HepG2 (cell line): Measurements from ENCODE around the gene RASA3. TPM values are rescaled to one million over a fixed set of nuclear protein-coding genes. Genes with fewer than 3 reads are reported as not detected.
A peak's percentile ranks its signal among the peaks of the same experiment; 100 is the strongest.

Source experiments
- ATAC-seq: fragments of 200-7000 bp; cut with Tn5 transposase; 3 replicates; pipeline ENCODE4 v1.9.1; 2020; ENCODE audit warnings: mild to moderate bottlenecking, moderate library complexity
- BruUV-seq: library from RNA; stranded (reverse); fragments of 400-500 nt; replicated peaks from 2 replicates; lab custom pipeline; 2021; lab: Mats Ljungman, UMichigan
- CTCF ChIA-PET: fragments of 300-600 bp; formaldehyde crosslinking; extraction: SDS; loops from one replicate; lab custom pipeline; 2021; ENCODE audit warnings: low total read pairs, inconsistent platforms, low intra/inter-chr PET ratio; lab: Yijun Ruan, JAX
- POLR2A ChIA-PET: fragments of 350-600 bp; sonication (Branson Sonifier 250); formaldehyde crosslinking; loops from one replicate; lab custom pipeline; 2020; ENCODE audit warnings: antibody characterized with exemption, inconsistent platforms; lab: Yijun Ruan, JAX
- DNase-seq: peaks from one replicate; pipeline ENCODE4 v3.0.0-alpha.2; 2015; ENCODE audit warnings: low spot score
- FAIRE-seq: peaks from 3 replicates; lab custom pipeline; 2011; peaks lifted over from hg19 to GRCh38; lab: Jason Lieb, UNC
- H2AFZ ChIP-seq: one replicate; pipeline ENCODE4 v1.6.1; 2011; ENCODE audit warnings: low read length, inconsistent platforms
- H3K27ac ChIP-seq: fragments of 300-600 bp; 3 replicates; pipeline ENCODE4 v1.8.0; 2011; ENCODE audit warnings: mixed run types, mild to moderate bottlenecking, mixed read lengths, low read length, inconsistent platforms; ENCODE audit not compliant: insufficient read depth; ENCODE audit errors: extremely low read length
- H3K27me3 ChIP-seq, 2 experiments: fragments of 200-600 bp in 1 of 2; 2 replicates in 1 of 2; 3 replicates in 1 of 2; pipeline versions ENCODE4 v1.6.0 to v1.8.0; 2011; ENCODE audit warnings: low read length in 2 of 2, mild to moderate bottlenecking in 2 of 2, moderate library complexity in 2 of 2, inconsistent platforms in 1 of 2; ENCODE audit not compliant: insufficient read depth in 2 of 2, control insufficient read depth in 1 of 2
- H3K36me3 ChIP-seq, 2 experiments: fragments of 200-600 bp in 1 of 2; replicated peaks in 1 of 2; 2 replicates in 1 of 2; 3 replicates in 1 of 2; pipeline versions ENCODE4 v1.5.1 to v1.8.0; 2011; ENCODE audit warnings: low read length in 2 of 2, inconsistent platforms in 1 of 2; ENCODE audit not compliant: insufficient read depth in 2 of 2, control insufficient read depth in 1 of 2
- H3K4me1 ChIP-seq: 2 replicates; pipeline ENCODE4 v1.5.1; 2012; ENCODE audit warnings: low read length, inconsistent platforms; ENCODE audit not compliant: insufficient read depth
- H3K4me2 ChIP-seq: 2 replicates; pipeline ENCODE4 v1.6.0; 2011; ENCODE audit warnings: low read depth, low read length, inconsistent platforms
- H3K4me3 ChIP-seq, 3 experiments: fragments of 200-600 bp in 1 of 3; sonication (generic), shearing (Covaris generic) in 1 of 3; replicated peaks in 1 of 3; 2 replicates each; pipeline ENCODE4 v1.5.1; 2011 to 2016; ENCODE audit warnings: low read length in 3 of 3, inconsistent platforms in 2 of 3, low read depth in 2 of 3, mild to moderate bottlenecking in 2 of 3, control low read depth in 1 of 3, mixed read lengths in 1 of 3; ENCODE audit not compliant: insufficient read depth in 1 of 3
- H3K79me2 ChIP-seq: one replicate; pipeline ENCODE4 v1.6.1; 2011; ENCODE audit warnings: low read length, inconsistent platforms; ENCODE audit not compliant: insufficient read depth
- H3K9ac ChIP-seq: 2 replicates; pipeline ENCODE4 v1.6.0; 2011; ENCODE audit warnings: mild to moderate bottlenecking, low read depth, low read length, inconsistent platforms; ENCODE audit not compliant: insufficient read depth
- H3K9me3 ChIP-seq: 2 replicates; pipeline ENCODE4 v1.5.1; 2012; ENCODE audit warnings: mild to moderate bottlenecking, low read length
- H4K20me1 ChIP-seq: 2 replicates; pipeline ENCODE4 v1.6.0; 2011; ENCODE audit warnings: inconsistent platforms, mild to moderate bottlenecking, low read length, moderate library complexity; ENCODE audit not compliant: insufficient read depth
- BHLHE40 ChIP-seq: IDR thresholded peaks from 2 replicates; pipeline ENCODE4 v1.6.1; 2011; ENCODE audit warnings: low read length, improper control_type of control experiment
- CEBPB ChIP-seq: IDR thresholded peaks from 2 replicates; pipeline ENCODE4 v1.6.1; 2011; ENCODE audit warnings: low read depth, low read length, improper control_type of control experiment, borderline replicate concordance
- CREB1 ChIP-seq, 2 experiments: fragments of 450-650 bp in 1 of 2; IDR thresholded peaks; 2 replicates each; pipeline ENCODE4 v1.6.1; 2016 to 2017; ENCODE audit warnings: control low read depth in 1 of 2, mild to moderate bottlenecking in 1 of 2, missing compliant biosample characterization in 1 of 2, missing genetic modification characterization in 1 of 2
- FOXA3 ChIP-seq: IDR thresholded peaks from 2 replicates; pipeline ENCODE4 v1.6.1; 2016; ENCODE audit warnings: missing genetic modification reagents, missing compliant biosample characterization
- GZF1 ChIP-seq: sonication (generic); formaldehyde crosslinking; IDR thresholded peaks from 2 replicates; pipeline ENCODE4 v1.5.1; 2020; ENCODE audit warnings: mild to moderate bottlenecking, missing genetic modification reagents
- MZF1 ChIP-seq: sonication (generic); formaldehyde crosslinking; IDR thresholded peaks from 2 replicates; pipeline ENCODE4 v1.8.1; 2023; ENCODE audit warnings: mild to moderate bottlenecking, missing genetic modification reagents, borderline replicate concordance
- NCOA2 ChIP-seq: sonication (generic); formaldehyde crosslinking; IDR thresholded peaks from 2 replicates; pipeline ENCODE4 v1.8.0; 2022; ENCODE audit warnings: inconsistent platforms
- PLRG1 ChIP-seq: fragments of 450-650 bp; conservative IDR thresholded peaks from 2 replicates; pipeline ENCODE4 v1.6.1; 2016
- RFX3 ChIP-seq: IDR thresholded peaks from 2 replicates; pipeline ENCODE4 v1.6.1; 2016; ENCODE audit warnings: missing biosample characterization, missing genetic modification reagents
- SPEN ChIP-seq: sonication (generic); formaldehyde crosslinking; IDR thresholded peaks from 2 replicates; pipeline ENCODE4 v1.5.1; 2020; ENCODE audit warnings: low read depth, mild to moderate bottlenecking, missing genetic modification reagents
- TBX3 ChIP-seq: fragments of 450-650 bp; IDR thresholded peaks from 2 replicates; pipeline ENCODE4 v1.6.1; 2017; ENCODE audit warnings: antibody characterized with exemption, mild to moderate bottlenecking, inconsistent platforms, borderline replicate concordance
- TEF ChIP-seq: sonication (generic); formaldehyde crosslinking; IDR thresholded peaks from 2 replicates; pipeline ENCODE4 v1.5.0; 2020; ENCODE audit warnings: missing genetic modification reagents
- ZNF124 ChIP-seq: sonication (generic); formaldehyde crosslinking; IDR thresholded peaks from 2 replicates; pipeline ENCODE4 v1.4.0; 2020; ENCODE audit warnings: missing genetic modification reagents
- ZNF30 ChIP-seq: sonication (generic); formaldehyde crosslinking; IDR thresholded peaks from 2 replicates; pipeline ENCODE4 v1.5.0; 2020; ENCODE audit warnings: mild to moderate bottlenecking, missing genetic modification reagents
- ZNF510 ChIP-seq: sonication (generic); formaldehyde crosslinking; IDR thresholded peaks from 2 replicates; pipeline ENCODE4 v1.4.0; 2020; ENCODE audit warnings: low read depth, mild to moderate bottlenecking, missing genetic modification reagents
- ZNF557 ChIP-seq: sonication (generic); formaldehyde crosslinking; IDR thresholded peaks from 2 replicates; pipeline ENCODE4 v1.4.0; 2020; ENCODE audit warnings: missing genetic modification reagents
- ZSCAN30 ChIP-seq: sonication (generic); formaldehyde crosslinking; IDR thresholded peaks from 2 replicates; pipeline ENCODE4 v1.5.0; 2020; ENCODE audit warnings: mild to moderate bottlenecking, missing genetic modification reagents
- WGBS: methylation state at CpG from one replicate; pipeline ENCODE4 v1.1.6; 2017; ENCODE audit warnings: low lambda C conversion rate; 5-methylcytosine and 5-hydroxymethylcytosine counted together
- in situ Hi-C: cut with HindIII; loops from 2 replicates; pipeline ENCODE4 v1.10.0; 2017; ENCODE audit warnings: low pct_unique_long_range_greater_than_20kb; ENCODE audit not compliant: extremely low pct_ligation_motif_present
- intact Hi-C: fragments of 100-400 bp; cut with micrococcal nuclease; formaldehyde crosslinking; loops from one replicate; pipeline ENCODE4 v1.10.0; 2022; ENCODE audit not compliant: unreplicated experiment
- polyA plus RNA-seq, 8 experiments: library from polyadenylated mRNA; depleted of rRNA in 3 of 8; stranded (reverse) in 7 of 8; unstranded in 1 of 8; fragments of >200 nt; fragmentation: Illumina TruSeq in 4 of 8; extraction: Trizol in 4 of 8; gene quantifications; 2 replicates each; pipeline versions ENCODE4 v1.2.1 to v1.2.3, GENCODE V29; 2011 to 2016; ENCODE audit warnings: low read depth in 4 of 8, missing spikeins in 1 of 8, mixed read lengths in 1 of 8; ENCODE audit not compliant: insufficient read depth in 1 of 8
- total RNA-seq, 5 experiments: library from RNA; depleted of rRNA; stranded (reverse); fragments of >200 nt; fragmentation: Illumina TruSeq; extraction: Trizol; gene quantifications; 2 replicates each; pipeline ENCODE4 v1.2.3, GENCODE V29; 2016; ENCODE audit warnings: low read depth in 1 of 5
- TF ChIP-seq, protein P1 (sequence below): fragments of 450-650 bp; IDR thresholded peaks from 2 replicates; pipeline ENCODE4 v1.6.1; 2016
- TF ChIP-seq, protein P2 (sequence below): sonication (generic); formaldehyde crosslinking; IDR thresholded peaks from 2 replicates; pipeline ENCODE4 v1.5.0; 2020; ENCODE audit warnings: mild to moderate bottlenecking, missing genetic modification reagents, moderate library complexity

RASA3 gene
- total and polyA plus RNA-seq, 2 of the 13 experiments (the other 11 are each of a cell fraction or from before 2014, with no cell fraction given): 0.05 TPM; not detected in 1

GRCh38 chr13:114043421-114044053 lies 88.9 kb downstream of the RASA3 start:
- Histone ChIP-seq H2AFZ (no peak overlapping the region), H3K9me3 (no peaks in the 10 kb centered on the region), H3K4me3 (no peak overlapping the region), H3K27me3 (peaks cover 1 to 31% of the 10 kb centered on the region in 2 experiments; a peak in 4 of 5 replicates), H3K4me1 (no peaks in the 10 kb centered on the region), H3K9ac (no peak overlapping the region), H3K4me2 (no peak overlapping the region), H3K27ac (no peak overlapping the region), H4K20me1 (no peaks in the 10 kb centered on the region), H3K36me3 (no peaks in the 10 kb centered on the region), H3K79me2 (no peaks in the 10 kb centered on the region)
- ATAC-seq (peak; percentile 92), DNase-seq (peak; percentile 52), FAIRE-seq (no peak)
- BruUV-seq: no TSS peak
- CTCF ChIA-PET: no interaction called here
- TF ChIP-seq MZF1 (CRISPR knock-in tag): no peak
- no peak for TF ChIP-seq ZNF124 (CRISPR knock-in tag)
- TF ChIP-seq ZNF30 (CRISPR knock-in tag): no peak
- no peak for TF ChIP-seq ZNF557 (CRISPR knock-in tag)
- no peak for TF ChIP-seq ZNF510 (CRISPR knock-in tag)
- TF ChIP-seq, protein P1, sequence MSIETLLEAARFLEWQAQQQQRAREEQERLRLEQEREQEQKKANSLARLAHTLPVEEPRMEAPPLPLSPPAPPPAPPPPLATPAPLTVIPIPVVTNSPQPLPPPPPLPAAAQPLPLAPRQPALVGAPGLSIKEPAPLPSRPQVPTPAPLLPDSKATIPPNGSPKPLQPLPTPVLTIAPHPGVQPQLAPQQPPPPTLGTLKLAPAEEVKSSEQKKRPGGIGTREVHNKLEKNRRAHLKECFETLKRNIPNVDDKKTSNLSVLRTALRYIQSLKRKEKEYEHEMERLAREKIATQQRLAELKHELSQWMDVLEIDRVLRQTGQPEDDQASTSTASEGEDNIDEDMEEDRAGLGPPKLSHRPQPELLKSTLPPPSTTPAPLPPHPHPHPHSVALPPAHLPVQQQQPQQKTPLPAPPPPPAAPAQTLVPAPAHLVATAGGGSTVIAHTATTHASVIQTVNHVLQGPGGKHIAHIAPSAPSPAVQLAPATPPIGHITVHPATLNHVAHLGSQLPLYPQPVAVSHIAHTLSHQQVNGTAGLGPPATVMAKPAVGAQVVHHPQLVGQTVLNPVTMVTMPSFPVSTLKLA: peak; percentile 44; the same call in 1 of the 2 replicates
- no peak for TF ChIP-seq TBX3
- TF ChIP-seq, protein P2, sequence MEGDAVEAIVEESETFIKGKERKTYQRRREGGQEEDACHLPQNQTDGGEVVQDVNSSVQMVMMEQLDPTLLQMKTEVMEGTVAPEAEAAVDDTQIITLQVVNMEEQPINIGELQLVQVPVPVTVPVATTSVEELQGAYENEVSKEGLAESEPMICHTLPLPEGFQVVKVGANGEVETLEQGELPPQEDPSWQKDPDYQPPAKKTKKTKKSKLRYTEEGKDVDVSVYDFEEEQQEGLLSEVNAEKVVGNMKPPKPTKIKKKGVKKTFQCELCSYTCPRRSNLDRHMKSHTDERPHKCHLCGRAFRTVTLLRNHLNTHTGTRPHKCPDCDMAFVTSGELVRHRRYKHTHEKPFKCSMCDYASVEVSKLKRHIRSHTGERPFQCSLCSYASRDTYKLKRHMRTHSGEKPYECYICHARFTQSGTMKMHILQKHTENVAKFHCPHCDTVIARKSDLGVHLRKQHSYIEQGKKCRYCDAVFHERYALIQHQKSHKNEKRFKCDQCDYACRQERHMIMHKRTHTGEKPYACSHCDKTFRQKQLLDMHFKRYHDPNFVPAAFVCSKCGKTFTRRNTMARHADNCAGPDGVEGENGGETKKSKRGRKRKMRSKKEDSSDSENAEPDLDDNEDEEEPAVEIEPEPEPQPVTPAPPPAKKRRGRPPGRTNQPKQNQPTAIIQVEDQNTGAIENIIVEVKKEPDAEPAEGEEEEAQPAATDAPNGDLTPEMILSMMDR (CRISPR knock-in tag): peak; percentile 8; the same call in 1 of the 2 replicates
- TF ChIP-seq ZSCAN30 (CRISPR knock-in tag): no peak
- no peak for TF ChIP-seq FOXA3 (CRISPR knock-in tag)
- no peak for TF ChIP-seq TEF
- TF ChIP-seq NCOA2 (CRISPR knock-in tag): no peak
- peak; percentile 66; the same call in 1 of the 2 replicates for TF ChIP-seq CEBPB
- no peak for TF ChIP-seq GZF1 (CRISPR knock-in tag)
- TF ChIP-seq RFX3 (CRISPR knock-in tag): no peak
- TF ChIP-seq SPEN (CRISPR knock-in tag): no peak
- 0 out of 2 replicates have a peak, but pooled peaks have one; percentile 6 for TF ChIP-seq CREB1 (IDR thresholded peaks at IDR 0.05)
- TF ChIP-seq CREB1 (CRISPR knock-in tag; IDR thresholded peaks at IDR 0.05): no peak
- peak; percentile 48; the same call in 1 of the 2 replicates for TF ChIP-seq BHLHE40
- TF ChIP-seq PLRG1: no peak
- intact Hi-C loops: no loop called here
- POLR2A ChIA-PET: no interaction called here
- 65% methylated on average over 12 of the region's 37 CpGs for WGBS
- in situ Hi-C loops: no loop called here
